GM12865 (cell line): ENCODE results near the gene GAB3.
"Not testable (repeated sequence)": the region's sequence is repeated elsewhere in the genome, so short reads cannot be mapped to it uniquely, and the experiment has no call there.

ENCODE experiments used
- DNase-seq: peaks from one replicate; pipeline ENCODE4 v3.0.0; 2010; ENCODE audit warnings: low read depth
- H3K4me3 ChIP-seq: 2 replicates; pipeline ENCODE4 v1.5.1; 2011; ENCODE audit warnings: mild to moderate bottlenecking, low read depth, low read length, control low read depth
- CTCF ChIP-seq: IDR thresholded peaks from 2 replicates; pipeline ENCODE4 v1.5.1; 2011; ENCODE audit warnings: low read length, control low read depth, low read depth, inconsistent platforms; ENCODE audit not compliant: insufficient read depth; ENCODE audit errors: missing control alignments

The GAB3 gene

DNA sequence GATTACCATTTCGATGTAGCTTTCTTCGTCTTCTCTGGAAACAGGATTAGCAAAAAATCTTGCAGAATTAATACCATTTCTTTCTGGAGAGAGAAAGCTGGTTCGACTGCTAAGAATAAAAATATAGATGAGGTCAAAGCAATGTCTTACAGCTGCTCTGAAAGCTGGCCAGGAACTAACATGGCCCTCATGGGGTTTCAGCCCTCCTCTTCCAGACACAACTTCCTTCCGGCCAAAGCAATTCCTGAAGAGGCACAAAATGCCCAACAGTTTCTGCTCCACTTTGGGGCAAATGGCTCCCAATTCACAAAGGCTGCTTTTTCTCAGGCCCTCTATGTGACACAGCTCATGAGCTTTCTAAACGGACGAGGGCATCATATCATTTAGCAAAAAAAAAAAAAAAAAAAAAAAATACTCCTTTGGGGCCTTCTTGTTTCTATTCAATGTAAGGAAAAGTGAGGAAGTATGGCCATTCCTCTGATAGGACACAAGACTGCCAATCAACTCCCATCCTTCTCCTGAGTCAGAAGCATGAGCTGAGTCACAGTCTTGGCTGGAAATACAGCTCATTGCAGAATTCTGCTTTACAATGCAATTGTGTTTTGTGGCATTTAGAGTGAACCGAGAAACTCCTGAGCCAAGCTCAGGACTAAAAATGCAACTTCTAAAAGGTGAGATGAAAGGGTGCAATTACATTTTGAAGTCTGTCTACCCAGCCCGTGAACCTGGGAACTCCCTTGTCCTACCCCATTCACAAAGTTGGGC, 54.8 kb downstream of the GAB3 start:
- no peak for TF ChIP-seq CTCF
- DNase-seq = no peak
- H3K4me3 ChIP-seq = no peak overlapping the region

- no peak overlapping the region for H3K4me3 ChIP-seq
- TF ChIP-seq CTCF = no peak
- no peak for DNase-seq
Observed at GRCh38 chrX:154693394-154693793, 57.5 kb downstream of the GAB3 start.

DNA sequence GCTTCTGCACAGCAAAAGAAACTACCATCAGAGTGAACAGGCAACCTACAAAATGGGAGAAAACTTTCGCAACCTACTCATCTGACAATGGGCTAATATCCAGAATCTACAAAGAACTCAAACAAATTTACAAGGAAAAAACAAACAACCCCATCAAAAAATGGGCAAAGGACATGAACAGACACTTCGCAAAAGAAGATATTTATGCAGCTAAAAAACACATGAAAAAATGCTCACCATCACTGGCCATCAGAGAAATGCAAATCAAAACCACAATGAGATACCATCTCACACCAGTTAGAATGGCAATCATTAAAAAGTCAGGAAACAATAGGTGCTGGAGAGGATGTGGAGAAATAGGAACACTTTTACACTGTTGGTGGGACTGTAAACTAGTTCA, 60.4 kb downstream of the GAB3 start:
- DNase-seq, H3K4me3 ChIP-seq: not testable (repeated sequence)

- not testable (repeated sequence) for DNase-seq, H3K4me3 ChIP-seq
Observed at GRCh38 chrX:154672084-154672483, 78.8 kb downstream of the GAB3 start.

DNA sequence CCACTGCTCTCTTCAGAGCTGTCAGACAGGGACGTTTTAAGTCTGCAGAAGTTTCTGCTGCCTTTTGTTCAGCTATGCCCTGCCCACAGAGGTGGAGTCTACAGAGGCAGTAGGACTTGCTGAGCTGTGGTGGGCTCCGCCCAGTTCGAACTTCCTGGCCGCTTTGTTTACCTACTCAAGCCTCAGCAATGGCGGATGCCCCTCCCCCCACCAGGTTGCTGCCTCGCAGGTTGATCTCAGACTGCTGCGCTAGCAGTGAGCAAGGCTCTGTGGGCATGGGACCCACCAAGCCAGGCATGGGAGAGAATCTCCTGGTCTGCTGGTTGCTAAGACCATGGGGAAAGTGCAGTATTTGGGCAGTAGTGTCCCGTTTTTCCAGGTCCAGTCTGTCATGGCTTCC, 80.0 kb downstream of the GAB3 start:
- peak; percentile 2 for DNase-seq
- H3K4me3 ChIP-seq = not testable (repeated sequence)

DNA sequence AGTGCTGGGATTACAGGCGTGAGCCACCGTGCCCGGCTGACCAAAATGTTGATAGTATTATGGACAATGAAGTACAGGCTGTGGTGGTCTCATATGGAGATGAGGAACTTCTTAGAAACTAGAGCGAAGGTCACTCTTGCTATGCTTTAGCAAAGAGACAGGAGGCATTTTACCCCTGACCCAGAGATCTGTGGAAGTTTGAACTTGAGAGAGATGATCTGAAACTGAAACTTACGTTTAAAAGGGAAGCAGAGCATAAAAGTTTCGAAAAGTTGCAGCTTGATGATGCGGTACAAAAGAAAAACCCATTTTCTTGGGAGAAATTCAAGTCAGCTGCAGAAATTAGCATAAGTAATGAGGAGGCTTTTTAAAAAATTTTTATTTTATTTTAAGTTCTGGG, 89.0 kb downstream of the GAB3 start:
- DNase-seq = peak; percentile 30
- TF ChIP-seq CTCF = no peak
- H3K4me3 ChIP-seq = no peak overlapping the region

DNA sequence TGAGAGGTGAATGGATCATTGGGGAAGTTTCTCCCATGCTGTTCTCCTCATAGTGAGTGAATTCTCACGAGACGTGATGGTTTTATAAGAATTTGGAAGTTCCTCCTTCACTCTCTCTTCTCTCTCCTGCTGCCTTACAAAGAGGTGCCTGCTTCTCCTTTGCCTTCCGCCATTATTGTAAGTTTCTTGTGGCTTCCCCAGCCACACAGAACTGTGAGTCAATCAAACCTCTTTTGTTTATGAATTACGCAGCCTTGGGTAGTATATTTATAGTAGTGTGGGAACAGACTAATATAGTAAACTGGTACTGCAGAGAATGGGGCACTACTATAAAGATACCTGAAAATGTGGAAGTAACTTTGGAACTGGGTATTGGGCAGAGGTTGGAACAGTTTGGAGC, 89.7 kb downstream of the GAB3 start:
- no peak overlapping the region for H3K4me3 ChIP-seq
- no peak for DNase-seq
- no peak for TF ChIP-seq CTCF

- no peak for TF ChIP-seq CTCF
- DNase-seq = peak; percentile 1
- H3K4me3 ChIP-seq = no peak overlapping the region
Observed at GRCh38 chrX:154660541-154660940, 90.3 kb downstream of the GAB3 start.
